ENCODE data around the gene CACNA1D.

Gene CACNA1D

GRCh38 chr3:53817809-53818208, 323.4 kb downstream of the CACNA1D start:
- no peak for TF ChIP-seq POLR2A (IDR thresholded peaks at IDR 0.05; ENCODE audit: low read depth, low read length)
- DNase-seq (ENCODE audit: insufficient read length, low spot score) (no peak), FAIRE-seq (no peak)

GRCh38 chr3:53818221-53819162, 324.1 kb downstream of the CACNA1D start:
- FAIRE-seq (no peak), DNase-seq (ENCODE audit: insufficient read length, low spot score) (no peak)
- TF ChIP-seq POLR2A (IDR thresholded peaks at IDR 0.05; ENCODE audit: low read depth, low read length), result no peak

- FAIRE-seq (no peak), DNase-seq (ENCODE audit: insufficient read length, low spot score) (no peak)
- no peak for TF ChIP-seq POLR2A (IDR thresholded peaks at IDR 0.05; ENCODE audit: low read depth, low read length)
Measured at GRCh38 chr3:53819163-53819868, 324.9 kb downstream of the CACNA1D start.

GRCh38 chr3:53820084-53820483, 325.7 kb downstream of the CACNA1D start:
- no peak for DNase-seq (ENCODE audit: insufficient read length, low spot score)
- no peak for FAIRE-seq
- TF ChIP-seq POLR2A (IDR thresholded peaks at IDR 0.05; ENCODE audit: low read depth, low read length), result no peak

- TF ChIP-seq POLR2A (IDR thresholded peaks at IDR 0.05; ENCODE audit: low read depth, low read length), result no peak
- no peak for DNase-seq (ENCODE audit: insufficient read length, low spot score)
- FAIRE-seq, result no peak
Measured at GRCh38 chr3:53820756-53821580, 326.6 kb downstream of the CACNA1D start.

- no peak for FAIRE-seq
- peak; percentile 37 for DNase-seq (ENCODE audit: insufficient read length, low spot score)
- TF ChIP-seq POLR2A (IDR thresholded peaks at IDR 0.05; ENCODE audit: low read depth, low read length), result no peak
Measured at GRCh38 chr3:53821631-53822121, 327.3 kb downstream of the CACNA1D start.

- DNase-seq (ENCODE audit: insufficient read length, low spot score) (no peak), FAIRE-seq (no peak)
- no peak for TF ChIP-seq POLR2A (IDR thresholded peaks at IDR 0.05; ENCODE audit: low read depth, low read length)
Measured at GRCh38 chr3:53822331-53822741, 327.9 kb downstream of the CACNA1D start.

GRCh38 chr3:53823026-53823955, 328.9 kb downstream of the CACNA1D start:
- DNase-seq (ENCODE audit: insufficient read length, low spot score) (no peak), FAIRE-seq (no peak)
- no peak for TF ChIP-seq POLR2A (IDR thresholded peaks at IDR 0.05; ENCODE audit: low read depth, low read length)

- no peak for DNase-seq (ENCODE audit: insufficient read length, low spot score)
- TF ChIP-seq POLR2A (IDR thresholded peaks at IDR 0.05; ENCODE audit: low read depth, low read length), result no peak
- FAIRE-seq, result no peak
Measured at GRCh38 chr3:53823956-53824657, 329.7 kb downstream of the CACNA1D start.

- TF ChIP-seq POLR2A (IDR thresholded peaks at IDR 0.05; ENCODE audit: low read depth, low read length), result no peak
- FAIRE-seq (no peak), DNase-seq (ENCODE audit: insufficient read length, low spot score) (no peak)
Measured at GRCh38 chr3:53824795-53825194, 330.4 kb downstream of the CACNA1D start.

GRCh38 chr3:53826048-53826447, 331.6 kb downstream of the CACNA1D start:
- no peak for DNase-seq (ENCODE audit: insufficient read length, low spot score)
- no peak for TF ChIP-seq POLR2A (IDR thresholded peaks at IDR 0.05; ENCODE audit: low read depth, low read length)
- no peak for FAIRE-seq

GRCh38 chr3:53828581-53828980, 334.2 kb downstream of the CACNA1D start:
- TF ChIP-seq POLR2A (IDR thresholded peaks at IDR 0.05; ENCODE audit: low read depth, low read length), result no peak
- FAIRE-seq (no peak), DNase-seq (ENCODE audit: insufficient read length, low spot score) (no peak)
